HUES64 (cell line): ENCODE results near the gene PANK4.

Source experiments
- H3K27ac ChIP-seq: 2 replicates; pipeline ENCODE4 v1.7.0; 2013; ENCODE audit warnings: low read depth, low read length, inconsistent platforms
- H3K27me3 ChIP-seq: 2 replicates; pipeline ENCODE4 v1.6.1; 2013; ENCODE audit warnings: mild to moderate bottlenecking, low read length; ENCODE audit not compliant: insufficient read depth
- H3K36me3 ChIP-seq: 2 replicates; pipeline ENCODE4 v1.6.1; 2013; ENCODE audit warnings: mild to moderate bottlenecking, low read length; ENCODE audit not compliant: insufficient read depth
- H3K4me1 ChIP-seq: 2 replicates; pipeline ENCODE4 v1.6.1; 2013; ENCODE audit warnings: mild to moderate bottlenecking, low read length, moderate library complexity; ENCODE audit not compliant: insufficient read depth
- H3K4me3 ChIP-seq: 2 replicates; pipeline ENCODE4 v1.5.1; 2013; ENCODE audit warnings: mild to moderate bottlenecking, low read length, moderate library complexity
- H3K9ac ChIP-seq: 2 replicates; pipeline ENCODE4 v1.6.1; 2013; ENCODE audit warnings: mild to moderate bottlenecking, low read depth, low read length
- H3K9me3 ChIP-seq: 2 replicates; pipeline ENCODE4 v1.6.1; 2013; ENCODE audit warnings: low read depth, low read length; ENCODE audit not compliant: insufficient read depth
- WGBS: fragments of 150-250, 120-280 bp; methylation state at CpG from one replicate; pipeline ENCODE4 v1.1.7; 2013; ENCODE audit warnings: missing lambda C conversion rate; 5-methylcytosine and 5-hydroxymethylcytosine counted together

Gene PANK4

GRCh38 chr1:2499260-2499659 is 27.1 kb downstream of the PANK4 start:
- Histone ChIP-seq H3K36me3 (no peaks in the 10 kb centered on the region), H3K27ac (no peak overlapping the region), H3K4me3 (no peak overlapping the region), H3K9ac (no peak overlapping the region), H3K27me3 (no peaks in the 10 kb centered on the region), H3K4me1 (no peaks in the 10 kb centered on the region), H3K9me3 (no peaks in the 10 kb centered on the region)
- WGBS = 87% methylated on average over 4 of the region's 4 CpGs

- no peaks in the 10 kb centered on the region for H3K4me1 ChIP-seq
- H3K9me3 ChIP-seq = no peaks in the 10 kb centered on the region
- no peak overlapping the region for H3K9ac ChIP-seq
- H3K27ac ChIP-seq = no peak overlapping the region
- 92% methylated on average over 19 of the region's 19 CpGs for WGBS
- no peaks in the 10 kb centered on the region for H3K36me3 ChIP-seq
- H3K4me3 ChIP-seq = no peak overlapping the region
- no peaks in the 10 kb centered on the region for H3K27me3 ChIP-seq
These were observed 27.7 kb downstream of the PANK4 start for GRCh38 chr1:2498648-2499047.

- Histone ChIP-seq H3K27ac (no peak overlapping the region), H3K9me3 (no peaks in the 10 kb centered on the region), H3K9ac (no peak overlapping the region), H3K36me3 (no peaks in the 10 kb centered on the region), H3K4me1 (no peaks in the 10 kb centered on the region), H3K4me3 (no peak overlapping the region), H3K27me3 (no peaks in the 10 kb centered on the region)
- 94% methylated on average over 4 of the region's 4 CpGs for WGBS
These were observed 28.5 kb downstream of the PANK4 start for GRCh38 chr1:2497891-2498290.

GRCh38 chr1:2496746-2497145 is 29.6 kb downstream of the PANK4 start:
- H3K27me3 ChIP-seq = no peaks in the 10 kb centered on the region
- no peaks in the 10 kb centered on the region for H3K9me3 ChIP-seq
- no peak overlapping the region for H3K27ac ChIP-seq
- no peaks in the 10 kb centered on the region for H3K4me1 ChIP-seq
- 95% methylated on average over 26 of the region's 26 CpGs for WGBS
- no peak overlapping the region for H3K4me3 ChIP-seq
- H3K36me3 ChIP-seq = no peaks in the 10 kb centered on the region
- no peak overlapping the region for H3K9ac ChIP-seq

- H3K27me3 ChIP-seq = no peaks in the 10 kb centered on the region
- 90% methylated on average over 28 of the region's 28 CpGs for WGBS
- H3K4me1 ChIP-seq = no peaks in the 10 kb centered on the region
- H3K4me3 ChIP-seq = no peak overlapping the region
- H3K36me3 ChIP-seq = no peaks in the 10 kb centered on the region
- no peak overlapping the region for H3K27ac ChIP-seq
- H3K9ac ChIP-seq = no peak overlapping the region
- no peaks in the 10 kb centered on the region for H3K9me3 ChIP-seq
These were observed 30.2 kb downstream of the PANK4 start for GRCh38 chr1:2496087-2496622.

GRCh38 chr1:2495546-2495945 is 30.9 kb downstream of the PANK4 start:
- no peak overlapping the region for H3K4me3 ChIP-seq
- H3K9ac ChIP-seq = no peak overlapping the region
- no peaks in the 10 kb centered on the region for H3K4me1 ChIP-seq
- H3K9me3 ChIP-seq = no peaks in the 10 kb centered on the region
- H3K27me3 ChIP-seq = no peaks in the 10 kb centered on the region
- H3K27ac ChIP-seq = no peak overlapping the region
- H3K36me3 ChIP-seq = no peaks in the 10 kb centered on the region
- 93% methylated on average over 12 of the region's 12 CpGs for WGBS

- H3K4me1 ChIP-seq = no peaks in the 10 kb centered on the region
- no peak overlapping the region for H3K4me3 ChIP-seq
- no peaks in the 10 kb centered on the region for H3K36me3 ChIP-seq
- H3K9ac ChIP-seq = no peak overlapping the region
- H3K9me3 ChIP-seq = no peaks in the 10 kb centered on the region
- H3K27ac ChIP-seq = no peak overlapping the region
- WGBS = 93% methylated on average over 12 of the region's 12 CpGs
- H3K27me3 ChIP-seq = no peaks in the 10 kb centered on the region
These were observed 31.4 kb downstream of the PANK4 start for GRCh38 chr1:2495026-2495425.

- 88% methylated on average over 19 of the region's 19 CpGs for WGBS
- Histone ChIP-seq H3K4me3 (no peak overlapping the region), H3K9ac (no peak overlapping the region), H3K27me3 (no peaks in the 10 kb centered on the region), H3K4me1 (no peaks in the 10 kb centered on the region), H3K36me3 (no peaks in the 10 kb centered on the region), H3K9me3 (no peaks in the 10 kb centered on the region), H3K27ac (no peak overlapping the region)
These were observed 32.1 kb downstream of the PANK4 start for GRCh38 chr1:2494323-2494693.

GRCh38 chr1:2493691-2494322 is 32.6 kb downstream of the PANK4 start:
- Histone ChIP-seq H3K9ac (no peak overlapping the region), H3K27me3 (no peaks in the 10 kb centered on the region), H3K4me3 (no peak overlapping the region), H3K9me3 (no peaks in the 10 kb centered on the region), H3K36me3 (no peaks in the 10 kb centered on the region), H3K4me1 (no peaks in the 10 kb centered on the region), H3K27ac (no peak overlapping the region)
- WGBS = 93% methylated on average over 24 of the region's 24 CpGs

GRCh38 chr1:2493218-2493617 is 33.2 kb downstream of the PANK4 start:
- Histone ChIP-seq H3K9ac (no peak overlapping the region), H3K27me3 (no peaks in the 10 kb centered on the region), H3K4me1 (no peaks in the 10 kb centered on the region), H3K4me3 (no peak overlapping the region), H3K36me3 (no peaks in the 10 kb centered on the region), H3K9me3 (no peaks in the 10 kb centered on the region), H3K27ac (no peak overlapping the region)
- 88% methylated on average over 19 of the region's 19 CpGs for WGBS

GRCh38 chr1:2492091-2492490 is 34.3 kb downstream of the PANK4 start:
- Histone ChIP-seq H3K4me1 (no peaks in the 10 kb centered on the region), H3K9ac (no peak overlapping the region), H3K27ac (no peak overlapping the region), H3K4me3 (no peak overlapping the region), H3K9me3 (peaks cover 4% of the 10 kb centered on the region; the same call in 1 of the 2 replicates), H3K27me3 (no peaks in the 10 kb centered on the region), H3K36me3 (no peaks in the 10 kb centered on the region)
- WGBS = 85% methylated on average over 13 of the region's 13 CpGs

- 94% methylated on average over 14 of the region's 14 CpGs for WGBS
- no peaks in the 10 kb centered on the region for H3K27me3 ChIP-seq
- no peaks in the 10 kb centered on the region for H3K36me3 ChIP-seq
- H3K9me3 ChIP-seq = peaks cover 4% of the 10 kb centered on the region; the same call in 1 of the 2 replicates
- H3K9ac ChIP-seq = no peak overlapping the region
- no peak overlapping the region for H3K27ac ChIP-seq
- no peak overlapping the region for H3K4me3 ChIP-seq
- H3K4me1 ChIP-seq = no peaks in the 10 kb centered on the region
These were observed 36.8 kb downstream of the PANK4 start for GRCh38 chr1:2489615-2490014.
